H9 (cell line): ENCODE results near the gene ACTN2. TPM values are rescaled to one million over a fixed set of nuclear protein-coding genes. Genes with fewer than 3 reads are reported as not detected.

Experiments
- DNase-seq: peaks from one replicate; pipeline ENCODE4 v3.0.0-alpha.2; 2017
- H2AFZ ChIP-seq: one replicate; pipeline ENCODE4 v1.6.1; 2013; ENCODE audit warnings: mild to moderate bottlenecking, low read length, control low read depth, moderate library complexity
- H2AK5ac ChIP-seq: 2 replicates; pipeline ENCODE4 v1.6.1; 2013; ENCODE audit warnings: low read length, control low read depth, mixed read lengths; ENCODE audit not compliant: insufficient read length
- H2BK120ac ChIP-seq: one replicate; pipeline ENCODE4 v1.6.1; 2013; ENCODE audit warnings: low read depth, mild to moderate bottlenecking, low read length, control low read depth, inconsistent platforms; ENCODE audit not compliant: poor library complexity, severe bottlenecking
- H2BK12ac ChIP-seq: 2 replicates; pipeline ENCODE4 v1.6.1; 2013; ENCODE audit warnings: low read length, control low read depth, mixed read lengths, low read depth; ENCODE audit not compliant: insufficient read length
- H2BK15ac ChIP-seq: 2 replicates; pipeline ENCODE4 v1.6.1; 2013; ENCODE audit warnings: low read depth, low read length, control low read depth
- H2BK20ac ChIP-seq: one replicate; pipeline ENCODE4 v1.6.1; 2013; ENCODE audit warnings: low read depth, mild to moderate bottlenecking, low read length, control low read depth, inconsistent platforms; ENCODE audit not compliant: poor library complexity, severe bottlenecking
- H2BK5ac ChIP-seq: 2 replicates; pipeline ENCODE4 v1.6.1; 2013; ENCODE audit warnings: low read length, control low read depth, mixed read lengths; ENCODE audit not compliant: insufficient read length
- H3K14ac ChIP-seq: 2 replicates; pipeline ENCODE4 v1.6.1; 2013; ENCODE audit warnings: low read length, control low read depth; ENCODE audit not compliant: insufficient read depth
- H3K18ac ChIP-seq: 2 replicates; pipeline ENCODE4 v1.6.1; 2013; ENCODE audit warnings: low read depth, mild to moderate bottlenecking, mixed read lengths, low read length, control low read depth; ENCODE audit not compliant: insufficient read length
- H3K23ac ChIP-seq: 2 replicates; pipeline ENCODE4 v1.6.1; 2013; ENCODE audit warnings: low read length, control low read depth, mixed read lengths, low read depth; ENCODE audit not compliant: insufficient read length
- H3K23me2 ChIP-seq: 2 replicates; pipeline ENCODE4 v1.6.1; 2013; ENCODE audit warnings: low read depth, mild to moderate bottlenecking, mixed read lengths, low read length, control low read depth; ENCODE audit not compliant: insufficient read length, poor library complexity, severe bottlenecking
- H3K27ac ChIP-seq: 2 replicates; pipeline ENCODE4 v1.5.1; 2013; ENCODE audit warnings: low read length, control low read depth, mixed read lengths, low read depth; ENCODE audit not compliant: insufficient read length
- H3K27me3 ChIP-seq: 2 replicates; pipeline ENCODE4 v1.6.1; 2013; ENCODE audit warnings: low read length, control low read depth, inconsistent platforms; ENCODE audit not compliant: insufficient read depth
- H3K4ac ChIP-seq: 2 replicates; pipeline ENCODE4 v1.6.1; 2013; ENCODE audit warnings: low read depth, mild to moderate bottlenecking, control low read depth, inconsistent platforms, low read length, moderate library complexity
- H3K4me1 ChIP-seq: 2 replicates; pipeline ENCODE4 v1.6.1; 2013; ENCODE audit warnings: low read length, control low read depth, inconsistent platforms; ENCODE audit not compliant: insufficient read depth
- H3K4me2 ChIP-seq: 2 replicates; pipeline ENCODE4 v1.6.1; 2013; ENCODE audit warnings: low read length, control low read depth, mixed read lengths; ENCODE audit not compliant: insufficient read length, insufficient read depth
- H3K56ac ChIP-seq: 2 replicates; pipeline ENCODE4 v1.6.1; 2013; ENCODE audit warnings: low read depth, mild to moderate bottlenecking, mixed read lengths, low read length, control low read depth; ENCODE audit not compliant: insufficient read length
- H3K79me1 ChIP-seq: 2 replicates; pipeline ENCODE4 v1.6.1; 2013; ENCODE audit warnings: low read depth, mild to moderate bottlenecking, moderate library complexity, low read length, control low read depth, inconsistent platforms; ENCODE audit not compliant: insufficient read depth, poor library complexity, severe bottlenecking
- H3K79me2 ChIP-seq: 2 replicates; pipeline ENCODE4 v1.6.1; 2013; ENCODE audit warnings: low read length, control low read depth, inconsistent platforms; ENCODE audit not compliant: insufficient read depth
- H3K9ac ChIP-seq: 2 replicates; pipeline ENCODE4 v1.6.1; 2013; ENCODE audit warnings: low read length, control low read depth, mixed read lengths; ENCODE audit not compliant: insufficient read length; ENCODE audit errors: extremely low read depth
- H3K9me3 ChIP-seq: one replicate; pipeline ENCODE4 v1.6.1; 2013; ENCODE audit warnings: low read depth, low read length, inconsistent platforms; ENCODE audit not compliant: control insufficient read depth
- H3T11ph ChIP-seq: one replicate; pipeline ENCODE4 v1.6.1; 2013; ENCODE audit warnings: mild to moderate bottlenecking, low read length, control low read depth, inconsistent platforms
- H4K20me1 ChIP-seq: one replicate; pipeline ENCODE4 v1.6.1; 2013; ENCODE audit not compliant: control insufficient read depth, insufficient read length, insufficient read depth
- H4K5ac ChIP-seq: 2 replicates; pipeline ENCODE4 v1.6.1; 2013; ENCODE audit warnings: low read depth, mild to moderate bottlenecking, mixed read lengths, low read length, control low read depth; ENCODE audit not compliant: insufficient read length
- H4K8ac ChIP-seq: replicated peaks from 2 replicates; pipeline ENCODE4 v1.6.1; 2013; ENCODE audit warnings: low read length, control low read depth, mixed read lengths, low read depth; ENCODE audit not compliant: insufficient read length
- H4K91ac ChIP-seq: 2 replicates; pipeline ENCODE4 v1.6.1; 2013; ENCODE audit warnings: low read depth, mild to moderate bottlenecking, moderate library complexity, mixed read lengths, low read length, control low read depth; ENCODE audit not compliant: insufficient read length
- H3K27ac Mint-ChIP-seq, 3 experiments: 2 replicates in 2 of 3; 3 replicates in 1 of 3; pipeline ENCODE4 v1.8.0; 2020 to 2021; ENCODE audit warnings: mixed read lengths in 3 of 3, mild to moderate bottlenecking in 1 of 3, moderate library complexity in 1 of 3
- H3K27me3 Mint-ChIP-seq: 2 replicates; pipeline ENCODE4 v1.8.0; 2021; ENCODE audit warnings: low read depth, mild to moderate bottlenecking, moderate library complexity, mixed read lengths
- H3K36me3 Mint-ChIP-seq, 3 experiments: 2 replicates in 2 of 3; 3 replicates in 1 of 3; pipeline ENCODE4 v1.8.0; 2020 to 2021; ENCODE audit warnings: low read depth in 3 of 3, mixed read lengths in 3 of 3; ENCODE audit not compliant: insufficient read depth in 1 of 3
- H3K4me1 Mint-ChIP-seq, 2 experiments: 2 replicates each; pipeline ENCODE4 v1.8.0; 2020; ENCODE audit warnings: mixed read lengths in 2 of 2
- H3K4me3 Mint-ChIP-seq, 2 experiments: 2 replicates in 1 of 2; 3 replicates in 1 of 2; pipeline ENCODE4 v1.8.0; 2020 to 2021; ENCODE audit warnings: mild to moderate bottlenecking in 2 of 2, mixed read lengths in 2 of 2, moderate library complexity in 1 of 2
- H3K9me3 Mint-ChIP-seq, 2 experiments: 2 replicates in 1 of 2; 3 replicates in 1 of 2; pipeline ENCODE4 v1.8.0; 2020; ENCODE audit warnings: mild to moderate bottlenecking in 2 of 2, mixed read lengths in 2 of 2, moderate library complexity in 1 of 2
- WGBS: extraction: QIAGEN DNeasy Blood & Tissue Kit; methylation state at CpG from one replicate; pipeline ENCODE4 v1.1.7; 2013; ENCODE audit warnings: missing lambda C conversion rate, low lambda C conversion rate, mixed read lengths; ENCODE audit not compliant: insufficient read length; ENCODE audit errors: extremely low coverage; 5-methylcytosine and 5-hydroxymethylcytosine counted together
- total RNA-seq: library from RNA; stranded (reverse); gene quantifications from 2 replicates; pipeline ENCODE4 v1.2.1, GENCODE V29; 2021
- TF ChIP-seq, protein P1 (sequence below): fragments of 200-600 bp; sonication (generic); conservative IDR thresholded peaks from 3 replicates; pipeline ENCODE4 v1.8.0; 2021; ENCODE audit warnings: antibody characterized with exemption, mild to moderate bottlenecking

Gene ACTN2
- total RNA-seq, 1 experiment from 2014 or later, result 2.3 TPM

DNA sequence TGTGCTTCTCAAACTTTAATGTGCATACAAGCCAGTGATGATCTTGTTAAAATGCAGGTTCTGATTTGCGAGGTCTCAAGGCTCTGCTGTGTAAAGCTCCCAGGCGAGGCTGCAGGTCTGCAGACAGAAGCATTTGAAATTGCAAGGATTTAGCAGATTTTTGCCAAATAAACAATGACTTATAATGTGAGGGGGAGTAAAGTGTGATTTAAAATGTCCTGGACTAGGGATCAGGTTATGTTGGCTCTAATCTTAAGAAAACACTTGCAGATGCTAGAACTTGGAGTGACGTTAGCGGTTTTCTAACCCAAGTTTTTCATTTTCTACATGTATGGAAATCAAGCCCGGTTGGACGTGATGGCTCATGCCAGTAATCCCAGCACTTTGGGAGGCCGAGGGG, 16.2 kb upstream of the ACTN2 start:
- Histone ChIP-seq H2BK15ac (no peak overlapping the region), H2BK5ac (no peak overlapping the region), H3K27me3 (no peaks in the 10 kb centered on the region), H3T11ph (no peak overlapping the region), H3K4me2 (no peak overlapping the region), H3K23me2 (no peaks in the 10 kb centered on the region), H3K27ac (no peak overlapping the region), H3K18ac (no peak overlapping the region), H4K5ac (no peak overlapping the region), H2BK20ac (no peak overlapping the region), H2BK120ac (no peak overlapping the region), H3K4me1 (no peaks in the 10 kb centered on the region), H3K56ac (no peak overlapping the region), H2BK12ac (no peak overlapping the region), H3K23ac (no peak overlapping the region), H3K4ac (no peak overlapping the region), H4K91ac (no peak overlapping the region), H3K9me3 (no peaks in the 10 kb centered on the region), H3K9ac (no peak overlapping the region), H3K79me2 (no peaks in the 10 kb centered on the region), H4K20me1 (no peaks in the 10 kb centered on the region), H4K8ac (no peak overlapping the region), H2AFZ (no peak overlapping the region), H2AK5ac (no peak overlapping the region), H3K14ac (no peak overlapping the region), H3K79me1 (no peaks in the 10 kb centered on the region)
- WGBS, result no CpG with 5 or more reads among the region's 7 CpGs
- TF ChIP-seq, protein P1, sequence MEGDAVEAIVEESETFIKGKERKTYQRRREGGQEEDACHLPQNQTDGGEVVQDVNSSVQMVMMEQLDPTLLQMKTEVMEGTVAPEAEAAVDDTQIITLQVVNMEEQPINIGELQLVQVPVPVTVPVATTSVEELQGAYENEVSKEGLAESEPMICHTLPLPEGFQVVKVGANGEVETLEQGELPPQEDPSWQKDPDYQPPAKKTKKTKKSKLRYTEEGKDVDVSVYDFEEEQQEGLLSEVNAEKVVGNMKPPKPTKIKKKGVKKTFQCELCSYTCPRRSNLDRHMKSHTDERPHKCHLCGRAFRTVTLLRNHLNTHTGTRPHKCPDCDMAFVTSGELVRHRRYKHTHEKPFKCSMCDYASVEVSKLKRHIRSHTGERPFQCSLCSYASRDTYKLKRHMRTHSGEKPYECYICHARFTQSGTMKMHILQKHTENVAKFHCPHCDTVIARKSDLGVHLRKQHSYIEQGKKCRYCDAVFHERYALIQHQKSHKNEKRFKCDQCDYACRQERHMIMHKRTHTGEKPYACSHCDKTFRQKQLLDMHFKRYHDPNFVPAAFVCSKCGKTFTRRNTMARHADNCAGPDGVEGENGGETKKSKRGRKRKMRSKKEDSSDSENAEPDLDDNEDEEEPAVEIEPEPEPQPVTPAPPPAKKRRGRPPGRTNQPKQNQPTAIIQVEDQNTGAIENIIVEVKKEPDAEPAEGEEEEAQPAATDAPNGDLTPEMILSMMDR, result no peak
- no peaks in the 10 kb centered on the region for H3K4me1 Mint-ChIP-seq
- H3K27ac Mint-ChIP-seq, result no peak overlapping the region
- H3K36me3 Mint-ChIP-seq, result peaks cover 0 to 3% (median 0%) of the 10 kb centered on the region in 3 experiments; a peak in 1 of 7 replicates
- no peaks in the 10 kb centered on the region; the same call in 1 of the 2 replicates for H3K27me3 Mint-ChIP-seq
- peaks cover 4 to 5% of the 10 kb centered on the region in 2 experiments; a peak in 4 of 5 replicates for H3K9me3 Mint-ChIP-seq
- no peak overlapping the region for H3K4me3 Mint-ChIP-seq
- DNase-seq, result no peak
